GM12878 (cell line): ENCODE results near the gene SMIM21.

Experiments used
- EP300 ChIP-seq, 2 experiments: fragments of 150-350 bp in 1 of 2; IDR thresholded peaks; 2 replicates each; pipeline ENCODE4 v1.6.1; 2011 to 2012; ENCODE audit warnings: low read depth in 2 of 2, low read length in 2 of 2, borderline replicate concordance in 1 of 2, improper control_type of control experiment in 1 of 2, inconsistent platforms in 1 of 2; ENCODE audit not compliant: control insufficient read depth in 1 of 2
- HDGF ChIP-seq: fragments of 450-650 bp; IDR thresholded peaks from 2 replicates; pipeline ENCODE4 v1.6.1; 2016; ENCODE audit warnings: antibody characterized with exemption
- JUND ChIP-seq: IDR thresholded peaks from 2 replicates; pipeline ENCODE4 v1.6.1; 2012; ENCODE audit warnings: low read depth, mild to moderate bottlenecking, low read length, improper control_type of control experiment, moderate library complexity
- MYC ChIP-seq: IDR thresholded peaks from 2 replicates; pipeline ENCODE4 v1.6.1; 2011; ENCODE audit warnings: mild to moderate bottlenecking, low read length, moderate library complexity, inconsistent platforms; ENCODE audit not compliant: insufficient read depth, insufficient replicate concordance, insufficient read length, severe bottlenecking
- RAD21 ChIP-seq: IDR thresholded peaks from 2 replicates; pipeline ENCODE4 v1.6.1; 2011; ENCODE audit warnings: mild to moderate bottlenecking, low read depth, low read length, moderate library complexity; ENCODE audit not compliant: insufficient read depth
- TF ChIP-seq, protein P1 (sequence below), 3 experiments: IDR thresholded peaks in 2 of 3; conservative IDR thresholded peaks in 1 of 3; 2 replicates each; pipeline ENCODE4 v1.5.1; 2011; ENCODE audit warnings: low read depth in 3 of 3, low read length in 3 of 3, mild to moderate bottlenecking in 3 of 3, control low read depth in 2 of 3, moderate library complexity in 2 of 3, inconsistent platforms in 1 of 3, mixed read lengths in 1 of 3; ENCODE audit not compliant: control insufficient read depth in 2 of 3, insufficient read depth in 1 of 3; ENCODE audit errors: extremely low read depth in 1 of 3

DNA sequence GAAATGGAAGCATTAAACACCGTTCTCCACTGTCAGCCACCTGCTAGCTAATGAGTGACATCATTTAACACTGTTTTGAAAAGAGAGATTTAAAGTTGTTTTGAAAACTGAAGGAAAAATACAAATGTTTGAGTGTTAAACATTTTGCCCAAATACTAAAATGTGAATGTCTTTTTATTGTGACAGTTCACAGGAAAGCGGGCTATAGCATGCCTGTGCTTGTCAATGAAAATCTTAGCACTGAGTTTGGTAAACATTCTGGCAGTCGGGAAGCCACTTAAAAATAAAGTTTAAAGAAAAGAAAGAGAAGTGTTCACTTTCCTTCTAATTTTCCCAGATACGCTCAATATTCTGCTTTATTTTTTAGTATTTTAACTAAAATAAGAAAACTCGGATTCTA is 40.3 kb upstream of the SMIM21 start:
- TF ChIP-seq MYC, result no peak
- TF ChIP-seq JUND, result no peak
- no peak for TF ChIP-seq EP300 (IDR thresholded peaks at IDR 0.05; ENCODE audit: borderline replicate concordance in 1 of 2, control insufficient read depth in 1 of 2, low read depth in 2 of 2, low read length in 2 of 2)
- no peak for TF ChIP-seq HDGF
- no peak for TF ChIP-seq RAD21
- TF ChIP-seq, protein P1, sequence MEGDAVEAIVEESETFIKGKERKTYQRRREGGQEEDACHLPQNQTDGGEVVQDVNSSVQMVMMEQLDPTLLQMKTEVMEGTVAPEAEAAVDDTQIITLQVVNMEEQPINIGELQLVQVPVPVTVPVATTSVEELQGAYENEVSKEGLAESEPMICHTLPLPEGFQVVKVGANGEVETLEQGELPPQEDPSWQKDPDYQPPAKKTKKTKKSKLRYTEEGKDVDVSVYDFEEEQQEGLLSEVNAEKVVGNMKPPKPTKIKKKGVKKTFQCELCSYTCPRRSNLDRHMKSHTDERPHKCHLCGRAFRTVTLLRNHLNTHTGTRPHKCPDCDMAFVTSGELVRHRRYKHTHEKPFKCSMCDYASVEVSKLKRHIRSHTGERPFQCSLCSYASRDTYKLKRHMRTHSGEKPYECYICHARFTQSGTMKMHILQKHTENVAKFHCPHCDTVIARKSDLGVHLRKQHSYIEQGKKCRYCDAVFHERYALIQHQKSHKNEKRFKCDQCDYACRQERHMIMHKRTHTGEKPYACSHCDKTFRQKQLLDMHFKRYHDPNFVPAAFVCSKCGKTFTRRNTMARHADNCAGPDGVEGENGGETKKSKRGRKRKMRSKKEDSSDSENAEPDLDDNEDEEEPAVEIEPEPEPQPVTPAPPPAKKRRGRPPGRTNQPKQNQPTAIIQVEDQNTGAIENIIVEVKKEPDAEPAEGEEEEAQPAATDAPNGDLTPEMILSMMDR (IDR thresholded peaks at IDR 0.05 in 2 of 3, conservative IDR thresholded peaks at IDR 0.05 in 1 of 3; ENCODE audit: control insufficient read depth in 2 of 3, extremely low read depth in 1 of 3, insufficient read depth in 1 of 3, low read depth in 3 of 3, low read length in 3 of 3), result no peak
